HG02970 (cell line): ENCODE measurements around the gene MRPL55.

Experiments used
- ATAC-seq: cut with Tn5 transposase; IDR thresholded peaks from one replicate; pipeline ENCODE4 v1.9.1; 2021; ENCODE audit warnings: mild to moderate bottlenecking, moderate library complexity, moderate number of reproducible peaks; ENCODE audit not compliant: unreplicated experiment, low FRiP score

The MRPL55 gene

DNA sequence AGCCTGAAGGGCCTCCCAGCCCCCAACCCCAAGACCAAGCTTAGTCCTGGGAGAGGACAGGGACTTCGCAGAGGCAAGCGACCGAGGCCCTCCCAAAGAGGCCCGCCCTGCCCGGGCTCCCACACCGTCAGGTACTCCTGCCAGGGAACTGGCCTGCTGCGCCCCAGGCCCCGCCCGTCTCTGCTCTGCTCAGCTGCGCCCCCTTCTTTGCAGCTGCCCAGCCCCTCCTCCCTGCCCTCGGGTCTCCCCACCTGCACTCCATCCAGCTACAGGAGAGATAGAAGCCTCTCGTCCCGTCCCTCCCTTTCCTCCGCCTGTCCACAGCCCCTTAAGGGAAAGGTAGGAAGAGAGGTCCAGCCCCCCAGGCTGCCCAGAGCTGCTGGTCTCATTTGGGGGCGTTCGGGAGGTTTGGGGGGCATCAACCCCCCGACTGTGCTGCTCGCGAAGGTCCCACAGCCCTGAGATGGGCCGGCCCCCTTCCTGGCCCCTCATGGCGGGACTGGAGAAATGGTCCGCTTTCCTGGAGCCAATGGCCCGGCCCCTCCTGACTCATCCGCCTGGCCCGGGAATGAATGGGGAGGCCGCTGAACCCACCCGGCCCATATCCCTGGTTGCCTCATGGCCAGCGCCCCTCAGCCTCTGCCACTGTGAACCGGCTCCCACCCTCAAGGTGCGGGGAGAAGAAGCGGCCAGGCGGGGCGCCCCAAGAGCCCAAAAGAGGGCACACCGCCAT, 48.5 kb downstream of the MRPL55 start:
- no peak for ATAC-seq

- ATAC-seq: no peak
Observed at GRCh38 chr1:228059634-228060457, 49.3 kb downstream of the MRPL55 start.

GRCh38 chr1:228058949-228059633, 50.0 kb downstream of the MRPL55 start:
- no peak for ATAC-seq

- ATAC-seq: no peak
Observed at GRCh38 chr1:228058172-228058948, 50.7 kb downstream of the MRPL55 start.
